Measurements from ENCODE around the gene EVPL.

DNA sequence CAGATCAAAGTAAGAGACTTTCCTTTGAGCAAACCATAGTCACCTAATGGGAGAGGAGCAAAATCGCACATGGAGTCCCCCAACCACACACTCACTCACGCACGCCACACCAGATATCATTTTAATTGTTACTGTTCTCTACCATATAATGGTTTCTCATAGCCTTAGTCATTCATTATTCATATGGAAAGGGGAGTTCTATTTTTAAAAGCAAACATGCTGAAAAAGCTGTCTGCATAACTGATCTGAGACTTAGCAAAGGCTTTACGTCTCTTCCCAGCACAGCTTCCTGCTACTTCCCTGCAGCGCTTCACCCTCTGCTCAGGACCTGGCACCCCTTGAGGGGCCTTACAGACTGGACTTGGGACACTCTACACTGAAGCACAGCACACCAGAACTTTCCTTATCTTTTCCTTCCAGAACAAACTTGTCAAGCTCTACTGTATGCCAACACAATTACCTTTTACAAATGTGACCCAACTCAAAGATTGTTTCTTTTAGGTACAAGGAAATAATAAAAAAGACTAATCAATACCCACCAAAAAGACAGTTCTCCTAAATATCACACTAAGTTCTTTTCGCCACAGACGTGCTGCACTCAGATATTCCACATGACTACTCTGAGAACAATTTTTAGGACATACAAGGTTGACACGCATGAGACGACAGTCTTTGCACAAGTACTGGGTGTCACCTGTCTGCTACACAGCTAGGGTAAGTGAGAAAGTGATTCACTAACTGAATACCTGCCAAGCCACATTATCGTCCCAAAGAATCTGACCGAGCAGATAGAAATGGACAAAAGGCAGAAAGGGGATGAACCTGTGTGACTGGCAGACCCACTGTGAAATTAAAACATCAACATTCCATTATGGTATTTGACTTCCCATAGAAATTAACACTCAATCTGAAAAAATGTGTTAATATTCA, 23.7 kb upstream of the EVPL start:
- TF ChIP-seq CTCF (conservative IDR thresholded peaks at IDR 0.05; ENCODE audit: low read length) (no peak), EZH2phosphoT487 (IDR thresholded peaks at IDR 0.05; ENCODE audit: borderline replicate concordance, low read depth, low read length) (no peak)

Measured in OCI-LY7 (cell line).